SK-N-SH treated with all-trans-retinoic acid at 6 μM for 48 hours (cell line): Measurements from ENCODE around the gene CD46.

Source experiments
- ATAC-seq: fragments of 200-7000 bp; cut with Tn5 transposase; 3 replicates; pipeline ENCODE4 v1.9.1; 2020; ENCODE audit warnings: mild to moderate bottlenecking, moderate library complexity
- ARNTL ChIP-seq: fragments of 450-650 bp; formaldehyde crosslinking; IDR thresholded peaks from 2 replicates; pipeline ENCODE4 v1.5.0; 2020; ENCODE audit warnings: low read depth, mild to moderate bottlenecking, moderate library complexity, borderline replicate concordance
- BACH2 ChIP-seq: fragments of 250-450 bp; sonication (Bioruptor Pico); IDR thresholded peaks from 2 replicates; pipeline ENCODE4 v1.9.0; 2021; ENCODE audit warnings: mild to moderate bottlenecking, borderline replicate concordance
- ESRRG ChIP-seq: fragments of 250-450 bp; sonication (Bioruptor Pico); IDR thresholded peaks from 2 replicates; pipeline ENCODE4 v1.6.1; 2021; ENCODE audit warnings: mild to moderate bottlenecking
- GLIS3 ChIP-seq: fragments of 250-450 bp; sonication (Bioruptor Pico); IDR thresholded peaks from 2 replicates; pipeline ENCODE4 v1.5.0; 2020; ENCODE audit warnings: mild to moderate bottlenecking, moderate library complexity
- ISL1 ChIP-seq: fragments of 250-450 bp; sonication (Bioruptor Pico); IDR thresholded peaks from 2 replicates; pipeline ENCODE4 v2.1.2; 2022; ENCODE audit warnings: mild to moderate bottlenecking, moderate library complexity
- OSR1 ChIP-seq: fragments of 250-450 bp; sonication (Bioruptor Pico); IDR thresholded peaks from 2 replicates; pipeline ENCODE4 v1.8.0; 2022; ENCODE audit warnings: moderate library complexity, mild to moderate bottlenecking, inconsistent platforms
- PPARA ChIP-seq: fragments of 250-450 bp; sonication (Bioruptor Pico); IDR thresholded peaks from 2 replicates; pipeline ENCODE4 v1.5.0; 2020; ENCODE audit warnings: mild to moderate bottlenecking, borderline replicate concordance
- RARB ChIP-seq: fragments of 250-450 bp; sonication (Bioruptor Pico); IDR thresholded peaks from 2 replicates; pipeline ENCODE4 v1.8.0; 2021; ENCODE audit warnings: mild to moderate bottlenecking, moderate library complexity
- SNAI2 ChIP-seq: fragments of 250-450 bp; sonication (Bioruptor Pico); IDR thresholded peaks from 2 replicates; pipeline ENCODE4 v1.5.0; 2020; ENCODE audit warnings: mild to moderate bottlenecking, moderate library complexity
- TOX ChIP-seq: fragments of 250-450 bp; sonication (Bioruptor Pico); IDR thresholded peaks from 2 replicates; pipeline ENCODE4 v1.8.0; 2021; ENCODE audit warnings: mild to moderate bottlenecking, moderate library complexity, borderline replicate concordance
- ZC3H10 ChIP-seq: fragments of 250-450 bp; sonication (Bioruptor Pico); IDR thresholded peaks from 2 replicates; pipeline ENCODE4 v1.5.1; 2021; ENCODE audit warnings: mild to moderate bottlenecking, moderate library complexity
- ZFP3 ChIP-seq: fragments of 250-450 bp; sonication (Bioruptor Pico); IDR thresholded peaks from 2 replicates; pipeline ENCODE4 v1.5.0; 2020; ENCODE audit warnings: mild to moderate bottlenecking, moderate library complexity
- ZFP30 ChIP-seq: fragments of 450-650 bp; formaldehyde crosslinking; IDR thresholded peaks from 2 replicates; pipeline ENCODE4 v1.5.0; 2022; ENCODE audit warnings: mild to moderate bottlenecking, moderate library complexity
- ZNF70 ChIP-seq: fragments of 450-650 bp; formaldehyde crosslinking; IDR thresholded peaks from 2 replicates; pipeline ENCODE4 v1.5.0; 2020; ENCODE audit warnings: mild to moderate bottlenecking, moderate library complexity
- TF ChIP-seq, protein P1 (sequence below): fragments of 250-450 bp; sonication (Bioruptor Pico); IDR thresholded peaks from 2 replicates; pipeline ENCODE4 v1.8.0; 2021; ENCODE audit warnings: low read depth, mild to moderate bottlenecking, moderate library complexity, borderline replicate concordance
- TF ChIP-seq, protein P2 (sequence below): fragments of 250-450 bp; sonication (Bioruptor Pico); IDR thresholded peaks from 2 replicates; pipeline ENCODE4 v1.5.0; 2020; ENCODE audit warnings: mild to moderate bottlenecking, moderate library complexity
- TF ChIP-seq, protein P3 (sequence below): fragments of 250-450 bp; sonication (Bioruptor Pico); IDR thresholded peaks from 2 replicates; pipeline ENCODE4 v1.5.1; 2021; ENCODE audit warnings: mild to moderate bottlenecking, moderate library complexity
- TF ChIP-seq, protein P4 (sequence below): fragments of 250-450 bp; sonication (Bioruptor Pico); IDR thresholded peaks from 2 replicates; pipeline ENCODE4 v1.8.0; 2020; ENCODE audit warnings: mild to moderate bottlenecking, moderate library complexity, borderline replicate concordance

Gene CD46

DNA sequence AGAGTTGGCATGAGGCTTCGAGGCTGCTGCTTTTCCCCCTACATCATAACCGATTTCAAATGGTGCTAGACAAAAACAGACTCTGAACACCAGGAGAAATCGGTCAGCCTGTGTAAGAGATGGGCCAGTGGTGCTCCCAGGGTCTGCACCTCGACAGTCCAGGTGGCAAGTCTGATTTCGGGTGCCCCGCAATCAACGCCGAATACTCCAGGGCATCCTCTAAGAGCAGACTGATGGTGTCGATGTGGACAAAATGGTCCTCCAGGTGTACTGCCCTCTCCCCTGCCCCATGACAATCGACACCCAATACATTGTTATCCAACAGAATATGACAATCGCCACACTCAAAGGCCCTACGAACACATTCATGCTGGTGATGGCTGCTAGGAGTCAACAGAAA, 50.0 kb downstream of the CD46 start:
- TF ChIP-seq PPARA (CRISPR knock-in tag) (no peak), RARB (no peak), ZNF70 (CRISPR knock-in tag) (no peak), GLIS3 (CRISPR knock-in tag) (no peak), ZFP3 (CRISPR knock-in tag) (no peak)
- TF ChIP-seq, protein P1, sequence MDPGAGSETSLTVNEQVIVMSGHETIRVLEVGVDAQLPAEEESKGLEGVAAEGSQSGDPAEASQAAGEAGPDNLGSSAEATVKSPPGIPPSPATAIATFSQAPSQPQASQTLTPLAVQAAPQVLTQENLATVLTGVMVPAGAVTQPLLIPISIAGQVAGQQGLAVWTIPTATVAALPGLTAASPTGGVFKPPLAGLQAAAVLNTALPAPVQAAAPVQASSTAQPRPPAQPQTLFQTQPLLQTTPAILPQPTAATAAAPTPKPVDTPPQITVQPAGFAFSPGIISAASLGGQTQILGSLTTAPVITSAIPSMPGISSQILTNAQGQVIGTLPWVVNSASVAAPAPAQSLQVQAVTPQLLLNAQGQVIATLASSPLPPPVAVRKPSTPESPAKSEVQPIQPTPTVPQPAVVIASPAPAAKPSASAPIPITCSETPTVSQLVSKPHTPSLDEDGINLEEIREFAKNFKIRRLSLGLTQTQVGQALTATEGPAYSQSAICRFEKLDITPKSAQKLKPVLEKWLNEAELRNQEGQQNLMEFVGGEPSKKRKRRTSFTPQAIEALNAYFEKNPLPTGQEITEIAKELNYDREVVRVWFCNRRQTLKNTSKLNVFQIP (CRISPR knock-in tag): no peak
- no peak for ATAC-seq

DNA sequence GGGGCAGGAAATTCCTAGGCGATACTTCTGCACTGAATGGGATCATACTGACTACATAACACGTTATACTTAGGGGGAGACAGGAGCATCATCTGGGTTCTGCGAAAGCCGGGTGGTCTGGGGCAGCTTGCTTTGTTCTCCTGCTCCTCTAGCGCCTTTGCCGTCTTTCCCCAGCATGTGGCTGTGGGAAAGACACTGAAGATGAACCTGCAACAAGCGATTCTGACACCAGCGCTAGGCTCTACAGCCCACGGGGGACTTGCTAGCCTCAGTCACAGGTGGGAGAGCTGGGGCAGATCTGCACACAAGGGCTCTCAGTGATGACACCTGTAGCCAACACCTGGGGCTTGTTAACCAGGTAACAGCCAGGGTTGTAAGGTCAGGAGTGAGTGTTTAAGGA, 51.8 kb downstream of the CD46 start:
- no peak for ATAC-seq
- TF ChIP-seq ISL1 (CRISPR knock-in tag) (no peak), GLIS3 (CRISPR knock-in tag) (no peak), PPARA (CRISPR knock-in tag) (no peak), BACH2 (CRISPR knock-in tag) (no peak), ZFP3 (CRISPR knock-in tag) (no peak)
- TF ChIP-seq, protein P2, sequence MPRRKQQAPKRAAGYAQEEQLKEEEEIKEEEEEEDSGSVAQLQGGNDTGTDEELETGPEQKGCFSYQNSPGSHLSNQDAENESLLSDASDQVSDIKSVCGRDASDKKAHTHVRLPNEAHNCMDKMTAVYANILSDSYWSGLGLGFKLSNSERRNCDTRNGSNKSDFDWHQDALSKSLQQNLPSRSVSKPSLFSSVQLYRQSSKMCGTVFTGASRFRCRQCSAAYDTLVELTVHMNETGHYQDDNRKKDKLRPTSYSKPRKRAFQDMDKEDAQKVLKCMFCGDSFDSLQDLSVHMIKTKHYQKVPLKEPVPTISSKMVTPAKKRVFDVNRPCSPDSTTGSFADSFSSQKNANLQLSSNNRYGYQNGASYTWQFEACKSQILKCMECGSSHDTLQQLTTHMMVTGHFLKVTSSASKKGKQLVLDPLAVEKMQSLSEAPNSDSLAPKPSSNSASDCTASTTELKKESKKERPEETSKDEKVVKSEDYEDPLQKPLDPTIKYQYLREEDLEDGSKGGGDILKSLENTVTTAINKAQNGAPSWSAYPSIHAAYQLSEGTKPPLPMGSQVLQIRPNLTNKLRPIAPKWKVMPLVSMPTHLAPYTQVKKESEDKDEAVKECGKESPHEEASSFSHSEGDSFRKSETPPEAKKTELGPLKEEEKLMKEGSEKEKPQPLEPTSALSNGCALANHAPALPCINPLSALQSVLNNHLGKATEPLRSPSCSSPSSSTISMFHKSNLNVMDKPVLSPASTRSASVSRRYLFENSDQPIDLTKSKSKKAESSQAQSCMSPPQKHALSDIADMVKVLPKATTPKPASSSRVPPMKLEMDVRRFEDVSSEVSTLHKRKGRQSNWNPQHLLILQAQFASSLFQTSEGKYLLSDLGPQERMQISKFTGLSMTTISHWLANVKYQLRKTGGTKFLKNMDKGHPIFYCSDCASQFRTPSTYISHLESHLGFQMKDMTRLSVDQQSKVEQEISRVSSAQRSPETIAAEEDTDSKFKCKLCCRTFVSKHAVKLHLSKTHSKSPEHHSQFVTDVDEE (CRISPR knock-in tag): no peak

DNA sequence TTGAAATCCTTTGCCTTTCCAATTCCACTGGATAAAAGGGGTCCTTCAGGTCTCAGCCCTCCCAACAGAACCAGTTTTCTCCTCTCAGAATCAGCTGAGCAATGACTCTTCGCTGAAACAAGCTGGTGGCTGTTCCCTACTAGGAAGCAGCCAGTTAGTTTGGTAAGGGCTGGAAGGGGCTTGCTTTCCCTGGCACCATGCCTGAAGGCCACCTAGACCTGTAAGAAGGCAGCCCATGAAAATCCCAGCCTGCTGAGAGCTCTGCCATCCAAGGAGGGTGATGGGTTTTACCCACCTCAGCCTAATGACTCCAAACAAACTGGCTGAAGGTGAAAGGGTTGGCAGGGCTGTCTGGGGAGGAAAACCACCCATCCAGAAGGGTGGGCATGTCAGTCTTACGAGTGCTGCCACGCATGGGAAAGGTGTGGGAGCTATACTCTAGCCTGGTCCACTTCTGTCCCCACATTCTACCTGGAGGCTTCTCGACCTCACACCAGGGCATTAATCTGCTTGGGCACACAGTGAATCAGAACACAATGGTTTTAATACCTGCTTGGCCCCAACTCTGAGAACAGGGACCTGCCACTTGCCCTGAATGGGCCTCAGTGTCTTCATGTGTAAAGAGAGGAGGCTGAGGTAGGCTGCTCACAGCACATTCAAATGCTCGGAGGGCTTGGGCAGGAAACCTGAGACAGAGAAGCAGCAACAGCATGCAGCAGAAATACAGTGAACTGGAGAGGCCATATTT, 53.0 kb downstream of the CD46 start:
- TF ChIP-seq ZFP3 (CRISPR knock-in tag): no peak
- no peak for TF ChIP-seq SNAI2 (CRISPR knock-in tag)
- TF ChIP-seq ZFP30 (CRISPR knock-in tag): no peak
- TF ChIP-seq, protein P2 (CRISPR knock-in tag): no peak
- TF ChIP-seq RARB: no peak
- no peak for TF ChIP-seq ESRRG (CRISPR knock-in tag)
- no peak for TF ChIP-seq ARNTL (CRISPR knock-in tag)
- TF ChIP-seq, protein P1 (CRISPR knock-in tag): no peak
- no peak for TF ChIP-seq PPARA (CRISPR knock-in tag)
- TF ChIP-seq OSR1 (CRISPR knock-in tag): no peak
- no peak for TF ChIP-seq GLIS3 (CRISPR knock-in tag)
- TF ChIP-seq ZC3H10: no peak
- TF ChIP-seq BACH2 (CRISPR knock-in tag): no peak
- no peak for ATAC-seq

DNA sequence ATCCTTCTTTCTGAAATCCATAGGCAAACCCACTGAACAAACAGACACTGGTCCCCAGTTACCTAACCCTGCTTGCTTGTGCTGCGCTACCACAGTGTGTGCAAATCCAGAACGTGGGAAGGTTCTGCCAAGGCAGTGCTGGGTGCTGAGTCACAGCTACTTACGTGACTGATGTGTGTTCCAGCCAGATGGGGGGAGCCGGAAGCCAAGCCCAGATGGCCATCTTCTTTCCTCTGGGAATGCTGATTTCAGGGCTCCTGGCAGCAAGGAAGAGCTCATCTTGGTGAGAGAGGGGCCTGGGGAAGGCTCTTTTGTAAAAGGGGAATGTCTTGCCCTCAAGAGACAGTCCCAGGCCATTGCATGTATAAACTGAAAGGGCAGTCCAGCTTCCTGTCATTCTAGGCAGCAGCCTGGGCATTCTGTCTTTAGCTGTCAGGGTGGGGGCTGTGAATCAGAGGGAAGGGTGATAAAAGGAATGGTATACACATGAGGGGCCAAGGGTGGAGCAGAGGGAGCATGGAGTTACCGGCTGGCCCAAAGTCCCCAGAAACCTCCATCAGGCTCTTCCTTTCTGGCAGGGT, 54.1 kb downstream of the CD46 start:
- TF ChIP-seq OSR1 (CRISPR knock-in tag) (0 out of 2 replicates have a peak, but pooled peaks have one; percentile 66), SNAI2 (CRISPR knock-in tag) (no peak), GLIS3 (CRISPR knock-in tag) (no peak), ARNTL (CRISPR knock-in tag) (no peak), TOX (CRISPR knock-in tag) (peak; percentile 8; the same call in 1 of the 2 replicates), ZFP3 (CRISPR knock-in tag) (0 out of 2 replicates have a peak, but pooled peaks have one; percentile 37), PPARA (CRISPR knock-in tag) (no peak), ZC3H10 (no peak)
- TF ChIP-seq, protein P3, sequence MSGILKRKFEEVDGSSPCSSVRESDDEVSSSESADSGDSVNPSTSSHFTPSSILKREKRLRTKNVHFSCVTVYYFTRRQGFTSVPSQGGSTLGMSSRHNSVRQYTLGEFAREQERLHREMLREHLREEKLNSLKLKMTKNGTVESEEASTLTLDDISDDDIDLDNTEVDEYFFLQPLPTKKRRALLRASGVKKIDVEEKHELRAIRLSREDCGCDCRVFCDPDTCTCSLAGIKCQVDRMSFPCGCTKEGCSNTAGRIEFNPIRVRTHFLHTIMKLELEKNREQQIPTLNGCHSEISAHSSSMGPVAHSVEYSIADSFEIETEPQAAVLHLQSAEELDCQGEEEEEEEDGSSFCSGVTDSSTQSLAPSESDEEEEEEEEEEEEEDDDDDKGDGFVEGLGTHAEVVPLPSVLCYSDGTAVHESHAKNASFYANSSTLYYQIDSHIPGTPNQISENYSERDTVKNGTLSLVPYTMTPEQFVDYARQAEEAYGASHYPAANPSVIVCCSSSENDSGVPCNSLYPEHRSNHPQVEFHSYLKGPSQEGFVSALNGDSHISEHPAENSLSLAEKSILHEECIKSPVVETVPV (CRISPR knock-in tag): no peak
- TF ChIP-seq, protein P4, sequence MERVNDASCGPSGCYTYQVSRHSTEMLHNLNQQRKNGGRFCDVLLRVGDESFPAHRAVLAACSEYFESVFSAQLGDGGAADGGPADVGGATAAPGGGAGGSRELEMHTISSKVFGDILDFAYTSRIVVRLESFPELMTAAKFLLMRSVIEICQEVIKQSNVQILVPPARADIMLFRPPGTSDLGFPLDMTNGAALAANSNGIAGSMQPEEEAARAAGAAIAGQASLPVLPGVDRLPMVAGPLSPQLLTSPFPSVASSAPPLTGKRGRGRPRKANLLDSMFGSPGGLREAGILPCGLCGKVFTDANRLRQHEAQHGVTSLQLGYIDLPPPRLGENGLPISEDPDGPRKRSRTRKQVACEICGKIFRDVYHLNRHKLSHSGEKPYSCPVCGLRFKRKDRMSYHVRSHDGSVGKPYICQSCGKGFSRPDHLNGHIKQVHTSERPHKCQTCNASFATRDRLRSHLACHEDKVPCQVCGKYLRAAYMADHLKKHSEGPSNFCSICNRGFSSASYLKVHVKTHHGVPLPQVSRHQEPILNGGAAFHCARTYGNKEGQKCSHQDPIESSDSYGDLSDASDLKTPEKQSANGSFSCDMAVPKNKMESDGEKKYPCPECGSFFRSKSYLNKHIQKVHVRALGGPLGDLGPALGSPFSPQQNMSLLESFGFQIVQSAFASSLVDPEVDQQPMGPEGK: no peak
- ATAC-seq: peak; percentile 92
